WTC11 (cell line): ENCODE measurements around the gene KCND2. TPM values are rescaled to one million over a fixed set of nuclear protein-coding genes. Genes with fewer than 3 reads are reported as not detected.

Experiments
- ATAC-seq: fragments of 200-7000 bp; cut with Tn5 transposase; 2 replicates; pipeline ENCODE4 v1.10.0; 2021; ENCODE audit warnings: mild to moderate bottlenecking, moderate library complexity
- CTCF ChIA-PET: fragments of 300-600 bp; sonication (Branson Sonifier 250); formaldehyde crosslinking; loops from one replicate; lab custom pipeline; 2021; ENCODE audit warnings: antibody characterized with exemption; lab: Charles Lee
- POLR2A ChIA-PET: fragments of 350-600 bp; sonication (Branson Sonifier 250); formaldehyde crosslinking; loops from one replicate; lab custom pipeline; 2021; ENCODE audit warnings: antibody characterized with exemption; lab: Charles Lee
- DNase-seq: peaks from one replicate; pipeline ENCODE4 v3.0.0; 2021; ENCODE audit warnings: low spot score
- H3K27ac Mint-ChIP-seq: 2 replicates; pipeline ENCODE4 v1.8.0; 2021; ENCODE audit warnings: mixed read lengths
- H3K27me3 Mint-ChIP-seq: 2 replicates; pipeline ENCODE4 v1.8.0; 2021; ENCODE audit warnings: low read depth, mild to moderate bottlenecking, moderate library complexity, mixed read lengths
- H3K36me3 Mint-ChIP-seq: 2 replicates; pipeline ENCODE4 v1.8.0; 2021; ENCODE audit warnings: mixed read lengths
- H3K4me1 Mint-ChIP-seq: 2 replicates; pipeline ENCODE4 v1.8.0; 2022; ENCODE audit warnings: mixed read lengths
- H3K4me3 Mint-ChIP-seq: 2 replicates; pipeline ENCODE4 v1.8.0; 2021; ENCODE audit warnings: mild to moderate bottlenecking, moderate library complexity, mixed read lengths
- H3K9me3 Mint-ChIP-seq: 2 replicates; pipeline ENCODE4 v1.8.0; 2021; ENCODE audit warnings: mixed read lengths
- CREB1 ChIP-seq: sonication (generic); formaldehyde crosslinking; IDR thresholded peaks from 2 replicates; pipeline ENCODE4 v1.8.0; 2023; ENCODE audit warnings: mild to moderate bottlenecking, missing genetic modification reagents
- FOXK1 ChIP-seq: sonication (generic); formaldehyde crosslinking; IDR thresholded peaks from 2 replicates; pipeline ENCODE4 v1.8.0; 2022; ENCODE audit warnings: mild to moderate bottlenecking, moderate library complexity, missing genetic modification reagents
- FOXP1 ChIP-seq: sonication (generic); formaldehyde crosslinking; IDR thresholded peaks from 2 replicates; pipeline ENCODE4 v1.8.0; 2022; ENCODE audit warnings: missing genetic modification reagents, mild to moderate bottlenecking, moderate library complexity, borderline replicate concordance
- IRF2 ChIP-seq: sonication (generic); formaldehyde crosslinking; IDR thresholded peaks from 2 replicates; pipeline ENCODE4 v1.8.0; 2022; ENCODE audit warnings: low read depth, missing genetic modification reagents, borderline replicate concordance
- JUN ChIP-seq: sonication (generic); formaldehyde crosslinking; IDR thresholded peaks from 2 replicates; pipeline ENCODE4 v1.8.0; 2023; ENCODE audit warnings: mild to moderate bottlenecking, missing genetic modification reagents
- MYBL2 ChIP-seq: sonication (generic); formaldehyde crosslinking; IDR thresholded peaks from 2 replicates; pipeline ENCODE4 v1.8.1; 2023; ENCODE audit warnings: mild to moderate bottlenecking, moderate library complexity, missing genetic modification reagents
- NFE2L1 ChIP-seq: sonication (generic); formaldehyde crosslinking; IDR thresholded peaks from 2 replicates; pipeline ENCODE4 v1.8.1; 2023; ENCODE audit warnings: missing genetic modification reagents
- PRRX2 ChIP-seq: fragments of 250-450 bp; sonication (Bioruptor Pico); IDR thresholded peaks from 2 replicates; pipeline ENCODE4 v1.8.0; 2021; ENCODE audit warnings: mild to moderate bottlenecking
- SOX15 ChIP-seq: fragments of 250-450 bp; sonication (Bioruptor Pico); IDR thresholded peaks from 2 replicates; pipeline ENCODE4 v1.9.0; 2021; ENCODE audit warnings: mild to moderate bottlenecking
- TEAD1 ChIP-seq: sonication (generic); formaldehyde crosslinking; IDR thresholded peaks from 2 replicates; pipeline ENCODE4 v1.8.0; 2022; ENCODE audit warnings: mild to moderate bottlenecking, missing genetic modification reagents
- ZNF138 ChIP-seq: sonication (generic); formaldehyde crosslinking; conservative IDR thresholded peaks from 2 replicates; pipeline ENCODE4 v1.8.1; 2022; ENCODE audit warnings: mild to moderate bottlenecking, moderate library complexity, missing genetic modification reagents
- ZNF219 ChIP-seq: sonication (generic); formaldehyde crosslinking; IDR thresholded peaks from 2 replicates; pipeline ENCODE4 v1.8.0; 2023; ENCODE audit warnings: missing genetic modification reagents, mild to moderate bottlenecking, borderline replicate concordance
- ZNF263 ChIP-seq: sonication (generic); formaldehyde crosslinking; IDR thresholded peaks from 2 replicates; pipeline ENCODE4 v1.8.1; 2022; ENCODE audit warnings: low read depth, mild to moderate bottlenecking, moderate library complexity, missing genetic modification reagents
- ZNF317 ChIP-seq: sonication (generic); formaldehyde crosslinking; IDR thresholded peaks from 2 replicates; pipeline ENCODE4 v1.8.1; 2023; ENCODE audit warnings: low read depth, mild to moderate bottlenecking, moderate library complexity, missing genetic modification reagents, borderline replicate concordance
- total RNA-seq: library from RNA; stranded (reverse); gene quantifications from 3 replicates; pipeline ENCODE4 v1.2.3, GENCODE V29; 2021
- TF ChIP-seq, protein P1 (sequence below): sonication (generic); formaldehyde crosslinking; IDR thresholded peaks from 2 replicates; pipeline ENCODE4 v1.8.1; 2023; ENCODE audit warnings: mild to moderate bottlenecking, missing genetic modification reagents, moderate library complexity
- TF ChIP-seq, protein P2 (sequence below): sonication (generic); formaldehyde crosslinking; IDR thresholded peaks from 2 replicates; pipeline ENCODE4 v1.8.1; 2022; ENCODE audit warnings: low read depth, missing genetic modification reagents, borderline replicate concordance
- TF ChIP-seq, protein P3 (sequence below): sonication (generic); formaldehyde crosslinking; IDR thresholded peaks from 2 replicates; pipeline ENCODE4 v1.8.1; 2023; ENCODE audit warnings: mild to moderate bottlenecking, missing genetic modification reagents, borderline replicate concordance
- TF ChIP-seq, protein P4 (sequence below): sonication (generic); formaldehyde crosslinking; IDR thresholded peaks from 2 replicates; pipeline ENCODE4 v1.8.0; 2023; ENCODE audit warnings: missing genetic modification reagents, mild to moderate bottlenecking, borderline replicate concordance
- TF ChIP-seq, protein P5 (sequence below): fragments of 250-450 bp; sonication (Bioruptor Pico); IDR thresholded peaks from 2 replicates; pipeline ENCODE4 v1.9.0; 2021; ENCODE audit warnings: mild to moderate bottlenecking
- TF ChIP-seq, protein P6 (sequence below): sonication (generic); formaldehyde crosslinking; IDR thresholded peaks from 2 replicates; pipeline ENCODE4 v1.8.0; 2023; ENCODE audit warnings: mild to moderate bottlenecking, missing genetic modification reagents

The KCND2 gene
- total RNA-seq, 1 experiment from 2014 or later, result 4.6 TPM

DNA sequence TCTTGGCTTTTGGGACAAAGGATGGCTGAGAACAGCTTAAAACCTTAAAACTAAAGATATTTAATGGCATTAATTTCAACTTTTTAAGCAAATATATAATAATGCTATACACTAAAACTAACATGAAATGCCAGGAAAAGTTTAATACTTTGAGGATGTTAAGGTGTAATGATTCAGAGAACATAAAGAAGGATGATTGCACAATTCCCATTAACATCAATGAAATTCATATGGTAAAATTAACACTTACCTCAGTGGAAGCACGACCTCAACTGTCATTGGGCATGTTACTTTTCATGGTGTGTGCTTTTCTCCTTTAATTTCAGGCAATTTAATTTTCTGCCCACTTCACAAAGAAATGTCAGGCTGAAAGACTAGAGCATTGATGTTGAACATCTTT lies 171.7 kb downstream of the KCND2 start:
- DNase-seq, result no peak
- Mint-ChIP-seq H3K4me1 (0 out of 2 replicates have a peak, but pooled peaks cover 5% of the 10 kb centered on the region), H3K27me3 (no peaks in the 10 kb centered on the region), H3K36me3 (no peaks in the 10 kb centered on the region)
- POLR2A ChIA-PET, result no interaction called here
- ATAC-seq, result no peak
- no peak for TF ChIP-seq MYBL2 (CRISPR knock-in tag)
- TF ChIP-seq, protein P1, sequence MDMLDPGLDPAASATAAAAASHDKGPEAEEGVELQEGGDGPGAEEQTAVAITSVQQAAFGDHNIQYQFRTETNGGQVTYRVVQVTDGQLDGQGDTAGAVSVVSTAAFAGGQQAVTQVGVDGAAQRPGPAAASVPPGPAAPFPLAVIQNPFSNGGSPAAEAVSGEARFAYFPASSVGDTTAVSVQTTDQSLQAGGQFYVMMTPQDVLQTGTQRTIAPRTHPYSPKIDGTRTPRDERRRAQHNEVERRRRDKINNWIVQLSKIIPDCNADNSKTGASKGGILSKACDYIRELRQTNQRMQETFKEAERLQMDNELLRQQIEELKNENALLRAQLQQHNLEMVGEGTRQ, result no peak
- no peak for TF ChIP-seq ZNF219
- no peak for TF ChIP-seq SOX15 (CRISPR knock-in tag)
- no peak for TF ChIP-seq ZNF317
- no peak for TF ChIP-seq JUN
- TF ChIP-seq, protein P2, sequence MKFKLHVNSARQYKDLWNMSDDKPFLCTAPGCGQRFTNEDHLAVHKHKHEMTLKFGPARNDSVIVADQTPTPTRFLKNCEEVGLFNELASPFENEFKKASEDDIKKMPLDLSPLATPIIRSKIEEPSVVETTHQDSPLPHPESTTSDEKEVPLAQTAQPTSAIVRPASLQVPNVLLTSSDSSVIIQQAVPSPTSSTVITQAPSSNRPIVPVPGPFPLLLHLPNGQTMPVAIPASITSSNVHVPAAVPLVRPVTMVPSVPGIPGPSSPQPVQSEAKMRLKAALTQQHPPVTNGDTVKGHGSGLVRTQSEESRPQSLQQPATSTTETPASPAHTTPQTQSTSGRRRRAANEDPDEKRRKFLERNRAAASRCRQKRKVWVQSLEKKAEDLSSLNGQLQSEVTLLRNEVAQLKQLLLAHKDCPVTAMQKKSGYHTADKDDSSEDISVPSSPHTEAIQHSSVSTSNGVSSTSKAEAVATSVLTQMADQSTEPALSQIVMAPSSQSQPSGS (CRISPR knock-in tag), result no peak
- no peak for TF ChIP-seq ZNF263 (CRISPR knock-in tag)
- no peak for TF ChIP-seq CREB1
- TF ChIP-seq, protein P3, sequence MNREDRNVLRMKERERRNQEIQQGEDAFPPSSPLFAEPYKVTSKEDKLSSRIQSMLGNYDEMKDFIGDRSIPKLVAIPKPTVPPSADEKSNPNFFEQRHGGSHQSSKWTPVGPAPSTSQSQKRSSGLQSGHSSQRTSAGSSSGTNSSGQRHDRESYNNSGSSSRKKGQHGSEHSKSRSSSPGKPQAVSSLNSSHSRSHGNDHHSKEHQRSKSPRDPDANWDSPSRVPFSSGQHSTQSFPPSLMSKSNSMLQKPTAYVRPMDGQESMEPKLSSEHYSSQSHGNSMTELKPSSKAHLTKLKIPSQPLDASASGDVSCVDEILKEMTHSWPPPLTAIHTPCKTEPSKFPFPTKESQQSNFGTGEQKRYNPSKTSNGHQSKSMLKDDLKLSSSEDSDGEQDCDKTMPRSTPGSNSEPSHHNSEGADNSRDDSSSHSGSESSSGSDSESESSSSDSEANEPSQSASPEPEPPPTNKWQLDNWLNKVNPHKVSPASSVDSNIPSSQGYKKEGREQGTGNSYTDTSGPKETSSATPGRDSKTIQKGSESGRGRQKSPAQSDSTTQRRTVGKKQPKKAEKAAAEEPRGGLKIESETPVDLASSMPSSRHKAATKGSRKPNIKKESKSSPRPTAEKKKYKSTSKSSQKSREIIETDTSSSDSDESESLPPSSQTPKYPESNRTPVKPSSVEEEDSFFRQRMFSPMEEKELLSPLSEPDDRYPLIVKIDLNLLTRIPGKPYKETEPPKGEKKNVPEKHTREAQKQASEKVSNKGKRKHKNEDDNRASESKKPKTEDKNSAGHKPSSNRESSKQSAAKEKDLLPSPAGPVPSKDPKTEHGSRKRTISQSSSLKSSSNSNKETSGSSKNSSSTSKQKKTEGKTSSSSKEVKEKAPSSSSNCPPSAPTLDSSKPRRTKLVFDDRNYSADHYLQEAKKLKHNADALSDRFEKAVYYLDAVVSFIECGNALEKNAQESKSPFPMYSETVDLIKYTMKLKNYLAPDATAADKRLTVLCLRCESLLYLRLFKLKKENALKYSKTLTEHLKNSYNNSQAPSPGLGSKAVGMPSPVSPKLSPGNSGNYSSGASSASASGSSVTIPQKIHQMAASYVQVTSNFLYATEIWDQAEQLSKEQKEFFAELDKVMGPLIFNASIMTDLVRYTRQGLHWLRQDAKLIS (CRISPR knock-in tag), result no peak
- TF ChIP-seq ZNF138 (CRISPR knock-in tag), result no peak
- TF ChIP-seq, protein P4, sequence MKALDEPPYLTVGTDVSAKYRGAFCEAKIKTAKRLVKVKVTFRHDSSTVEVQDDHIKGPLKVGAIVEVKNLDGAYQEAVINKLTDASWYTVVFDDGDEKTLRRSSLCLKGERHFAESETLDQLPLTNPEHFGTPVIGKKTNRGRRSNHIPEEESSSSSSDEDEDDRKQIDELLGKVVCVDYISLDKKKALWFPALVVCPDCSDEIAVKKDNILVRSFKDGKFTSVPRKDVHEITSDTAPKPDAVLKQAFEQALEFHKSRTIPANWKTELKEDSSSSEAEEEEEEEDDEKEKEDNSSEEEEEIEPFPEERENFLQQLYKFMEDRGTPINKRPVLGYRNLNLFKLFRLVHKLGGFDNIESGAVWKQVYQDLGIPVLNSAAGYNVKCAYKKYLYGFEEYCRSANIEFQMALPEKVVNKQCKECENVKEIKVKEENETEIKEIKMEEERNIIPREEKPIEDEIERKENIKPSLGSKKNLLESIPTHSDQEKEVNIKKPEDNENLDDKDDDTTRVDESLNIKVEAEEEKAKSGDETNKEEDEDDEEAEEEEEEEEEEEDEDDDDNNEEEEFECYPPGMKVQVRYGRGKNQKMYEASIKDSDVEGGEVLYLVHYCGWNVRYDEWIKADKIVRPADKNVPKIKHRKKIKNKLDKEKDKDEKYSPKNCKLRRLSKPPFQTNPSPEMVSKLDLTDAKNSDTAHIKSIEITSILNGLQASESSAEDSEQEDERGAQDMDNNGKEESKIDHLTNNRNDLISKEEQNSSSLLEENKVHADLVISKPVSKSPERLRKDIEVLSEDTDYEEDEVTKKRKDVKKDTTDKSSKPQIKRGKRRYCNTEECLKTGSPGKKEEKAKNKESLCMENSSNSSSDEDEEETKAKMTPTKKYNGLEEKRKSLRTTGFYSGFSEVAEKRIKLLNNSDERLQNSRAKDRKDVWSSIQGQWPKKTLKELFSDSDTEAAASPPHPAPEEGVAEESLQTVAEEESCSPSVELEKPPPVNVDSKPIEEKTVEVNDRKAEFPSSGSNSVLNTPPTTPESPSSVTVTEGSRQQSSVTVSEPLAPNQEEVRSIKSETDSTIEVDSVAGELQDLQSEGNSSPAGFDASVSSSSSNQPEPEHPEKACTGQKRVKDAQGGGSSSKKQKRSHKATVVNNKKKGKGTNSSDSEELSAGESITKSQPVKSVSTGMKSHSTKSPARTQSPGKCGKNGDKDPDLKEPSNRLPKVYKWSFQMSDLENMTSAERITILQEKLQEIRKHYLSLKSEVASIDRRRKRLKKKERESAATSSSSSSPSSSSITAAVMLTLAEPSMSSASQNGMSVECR (CRISPR knock-in tag), result no peak
- no peak for TF ChIP-seq IRF2
- no peak for TF ChIP-seq NFE2L1
- no peak for TF ChIP-seq PRRX2 (CRISPR knock-in tag)
- TF ChIP-seq, all 79 proteins: peak for 0
- Mint-ChIP-seq H3K9me3 (peaks cover 3% of the 10 kb centered on the region; the same call in 1 of the 2 replicates), H3K4me3 (no peak overlapping the region), H3K27ac (no peak overlapping the region)
- CTCF ChIA-PET, result no interaction called here

DNA sequence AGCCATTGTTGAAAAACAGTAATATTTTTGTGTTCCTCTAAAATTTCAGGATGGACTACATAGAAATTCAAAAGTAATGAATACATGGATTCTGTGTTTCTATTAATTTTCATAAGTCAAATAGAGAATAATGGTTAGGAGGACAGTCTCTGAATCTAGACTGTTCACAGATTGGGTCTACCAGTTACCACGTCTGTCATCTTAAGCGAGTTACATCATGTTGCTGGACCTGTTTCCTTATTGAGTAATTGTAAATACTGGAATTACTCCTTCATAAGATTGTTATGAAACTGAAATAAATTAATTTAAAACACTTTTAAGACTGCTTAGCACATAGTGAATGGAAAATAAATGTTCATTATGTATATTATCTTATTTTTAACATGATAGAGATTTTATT lies 172.3 kb downstream of the KCND2 start:
- no peaks in the 10 kb centered on the region for H3K27me3 Mint-ChIP-seq
- POLR2A ChIA-PET, result no interaction called here
- CTCF ChIA-PET, result no interaction called here
- ATAC-seq (no peak), DNase-seq (no peak)
- TF ChIP-seq, protein P5, sequence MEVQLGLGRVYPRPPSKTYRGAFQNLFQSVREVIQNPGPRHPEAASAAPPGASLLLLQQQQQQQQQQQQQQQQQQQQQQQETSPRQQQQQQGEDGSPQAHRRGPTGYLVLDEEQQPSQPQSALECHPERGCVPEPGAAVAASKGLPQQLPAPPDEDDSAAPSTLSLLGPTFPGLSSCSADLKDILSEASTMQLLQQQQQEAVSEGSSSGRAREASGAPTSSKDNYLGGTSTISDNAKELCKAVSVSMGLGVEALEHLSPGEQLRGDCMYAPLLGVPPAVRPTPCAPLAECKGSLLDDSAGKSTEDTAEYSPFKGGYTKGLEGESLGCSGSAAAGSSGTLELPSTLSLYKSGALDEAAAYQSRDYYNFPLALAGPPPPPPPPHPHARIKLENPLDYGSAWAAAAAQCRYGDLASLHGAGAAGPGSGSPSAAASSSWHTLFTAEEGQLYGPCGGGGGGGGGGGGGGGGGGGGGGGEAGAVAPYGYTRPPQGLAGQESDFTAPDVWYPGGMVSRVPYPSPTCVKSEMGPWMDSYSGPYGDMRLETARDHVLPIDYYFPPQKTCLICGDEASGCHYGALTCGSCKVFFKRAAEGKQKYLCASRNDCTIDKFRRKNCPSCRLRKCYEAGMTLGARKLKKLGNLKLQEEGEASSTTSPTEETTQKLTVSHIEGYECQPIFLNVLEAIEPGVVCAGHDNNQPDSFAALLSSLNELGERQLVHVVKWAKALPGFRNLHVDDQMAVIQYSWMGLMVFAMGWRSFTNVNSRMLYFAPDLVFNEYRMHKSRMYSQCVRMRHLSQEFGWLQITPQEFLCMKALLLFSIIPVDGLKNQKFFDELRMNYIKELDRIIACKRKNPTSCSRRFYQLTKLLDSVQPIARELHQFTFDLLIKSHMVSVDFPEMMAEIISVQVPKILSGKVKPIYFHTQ (CRISPR knock-in tag), result no peak
- TF ChIP-seq, protein P6, sequence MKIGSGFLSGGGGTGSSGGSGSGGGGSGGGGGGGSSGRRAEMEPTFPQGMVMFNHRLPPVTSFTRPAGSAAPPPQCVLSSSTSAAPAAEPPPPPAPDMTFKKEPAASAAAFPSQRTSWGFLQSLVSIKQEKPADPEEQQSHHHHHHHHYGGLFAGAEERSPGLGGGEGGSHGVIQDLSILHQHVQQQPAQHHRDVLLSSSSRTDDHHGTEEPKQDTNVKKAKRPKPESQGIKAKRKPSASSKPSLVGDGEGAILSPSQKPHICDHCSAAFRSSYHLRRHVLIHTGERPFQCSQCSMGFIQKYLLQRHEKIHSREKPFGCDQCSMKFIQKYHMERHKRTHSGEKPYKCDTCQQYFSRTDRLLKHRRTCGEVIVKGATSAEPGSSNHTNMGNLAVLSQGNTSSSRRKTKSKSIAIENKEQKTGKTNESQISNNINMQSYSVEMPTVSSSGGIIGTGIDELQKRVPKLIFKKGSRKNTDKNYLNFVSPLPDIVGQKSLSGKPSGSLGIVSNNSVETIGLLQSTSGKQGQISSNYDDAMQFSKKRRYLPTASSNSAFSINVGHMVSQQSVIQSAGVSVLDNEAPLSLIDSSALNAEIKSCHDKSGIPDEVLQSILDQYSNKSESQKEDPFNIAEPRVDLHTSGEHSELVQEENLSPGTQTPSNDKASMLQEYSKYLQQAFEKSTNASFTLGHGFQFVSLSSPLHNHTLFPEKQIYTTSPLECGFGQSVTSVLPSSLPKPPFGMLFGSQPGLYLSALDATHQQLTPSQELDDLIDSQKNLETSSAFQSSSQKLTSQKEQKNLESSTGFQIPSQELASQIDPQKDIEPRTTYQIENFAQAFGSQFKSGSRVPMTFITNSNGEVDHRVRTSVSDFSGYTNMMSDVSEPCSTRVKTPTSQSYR (CRISPR knock-in tag), result no peak
- TF ChIP-seq IRF2 (no peak), FOXP1 (CRISPR knock-in tag) (no peak), FOXK1 (no peak), JUN (no peak), TEAD1 (no peak)
- H3K9me3 Mint-ChIP-seq, result peaks cover 5% of the 10 kb centered on the region; the same call in 1 of the 2 replicates
- no peaks in the 10 kb centered on the region; the same call in none of the 2 replicates for H3K36me3 Mint-ChIP-seq
- no peak overlapping the region for H3K27ac Mint-ChIP-seq
- H3K4me3 Mint-ChIP-seq, result no peak overlapping the region
- 0 out of 2 replicates have a peak, but pooled peaks cover 5% of the 10 kb centered on the region for H3K4me1 Mint-ChIP-seq
